PC-3 (cell line): Measurements from ENCODE around the gene THUMPD1. TPM values are rescaled to one million over a fixed set of nuclear protein-coding genes. Genes with fewer than 3 reads are reported as not detected.
"Not testable (repeated sequence)": the region's sequence is repeated elsewhere in the genome, so short reads cannot be mapped to it uniquely, and the experiment has no call there.

ENCODE experiments used
- ATAC-seq: fragments of 200-7000 bp; cut with Tn5 transposase; 2 replicates; pipeline ENCODE4 v1.9.1; 2020; ENCODE audit warnings: mild to moderate bottlenecking, moderate library complexity
- BruUV-seq: library from RNA; stranded (reverse); fragments of 400-500 nt; replicated peaks from 2 replicates; lab custom pipeline; 2021; lab: Mats Ljungman, UMichigan
- CTCF ChIA-PET: fragments of 300-600 bp; sonication (Branson Sonifier 250); formaldehyde crosslinking; loops from one replicate; lab custom pipeline; 2022; ENCODE audit warnings: antibody characterized with exemption; lab: Charles Lee
- POLR2A ChIA-PET: fragments of 300-600 bp; sonication (Branson Sonifier 250); formaldehyde crosslinking; loops from one replicate; lab custom pipeline; 2022; ENCODE audit warnings: antibody characterized with exemption; ENCODE audit not compliant: unreplicated experiment; lab: Charles Lee
- DNase-seq: peaks from one replicate; pipeline ENCODE4 v3.0.0-alpha.2; 2015
- H2AFZ ChIP-seq: fragments of 300-600 bp; sonication (generic); 2 replicates; pipeline ENCODE4 v1.6.0; 2016; ENCODE audit warnings: antibody characterized with exemption, low read length
- H3F3A ChIP-seq: fragments of 300-600 bp; sonication (generic); one replicate; pipeline ENCODE4 v1.6.0; 2017; ENCODE audit warnings: antibody characterized with exemption, low read length, control low read depth, mild to moderate bottlenecking; ENCODE audit not compliant: unreplicated experiment
- H3K27ac ChIP-seq: fragments of 300-600 bp; sonication (generic); 2 replicates; pipeline ENCODE4 v1.5.1; 2016; ENCODE audit warnings: mild to moderate bottlenecking, low read length
- H3K27me3 ChIP-seq: fragments of 300-600 bp; sonication (generic); 2 replicates; pipeline ENCODE4 v1.6.1; 2016; ENCODE audit warnings: low read length, mixed read lengths
- H3K36me3 ChIP-seq: fragments of 300-600 bp; sonication (generic); 2 replicates; pipeline ENCODE4 v1.6.1; 2016; ENCODE audit warnings: low read depth, mixed run types, low read length, mixed read lengths
- H3K4me1 ChIP-seq: fragments of 300-600 bp; sonication (generic); 2 replicates; pipeline ENCODE4 v1.5.1; 2016; ENCODE audit warnings: low read length; ENCODE audit not compliant: insufficient read depth
- H3K4me2 ChIP-seq: fragments of 300-600 bp; sonication (generic); 2 replicates; pipeline ENCODE4 v1.6.0; 2016; ENCODE audit warnings: low read length
- H3K4me3 ChIP-seq: fragments of 300-600 bp; sonication (generic); 2 replicates; pipeline ENCODE4 v1.5.1; 2016; ENCODE audit warnings: mild to moderate bottlenecking, low read length, mixed read lengths
- H3K79me2 ChIP-seq: fragments of 300-600 bp; sonication (generic); 2 replicates; pipeline ENCODE4 v1.6.1; 2017; ENCODE audit warnings: low read length, mixed read lengths
- H3K9ac ChIP-seq: fragments of 300-600 bp; sonication (generic); 2 replicates; pipeline ENCODE4 v1.6.0; 2016; ENCODE audit warnings: mild to moderate bottlenecking, low read length
- H3K9me2 ChIP-seq: fragments of 300-600 bp; sonication (generic); replicated peaks from 2 replicates; pipeline ENCODE4 v1.6.1; 2016; ENCODE audit warnings: mixed run types, low read length, mixed read lengths
- H3K9me3 ChIP-seq: fragments of 300-600 bp; sonication (generic); 2 replicates; pipeline ENCODE4 v1.6.1; 2016; ENCODE audit warnings: low read length, mixed read lengths
- H4K20me1 ChIP-seq: fragments of 300-600 bp; sonication (generic); 2 replicates; pipeline ENCODE4 v1.6.1; 2016; ENCODE audit warnings: low read length, mixed read lengths
- EZH2 ChIP-seq: fragments of 300-600 bp; sonication (generic); IDR thresholded peaks from one replicate; pipeline ENCODE4 v1.6.1; 2017; ENCODE audit warnings: antibody characterized with exemption, mild to moderate bottlenecking, low read length; ENCODE audit not compliant: unreplicated experiment
- EZH2phosphoT487 ChIP-seq: fragments of 300-600 bp; sonication (generic); IDR thresholded peaks from 2 replicates; pipeline ENCODE4 v1.6.1; 2018; ENCODE audit warnings: mild to moderate bottlenecking, antibody characterized with exemption, low read length, borderline replicate concordance
- intact Hi-C: fragments of 100-400 bp; cut with micrococcal nuclease; formaldehyde crosslinking; loops from 2 replicates; pipeline ENCODE4 v1.9.0; 2023
- total RNA-seq: library from RNA; depleted of rRNA; stranded (reverse); fragments of >200 nt; gene quantifications from 2 replicates; pipeline ENCODE4 v1.2.3, GENCODE V29; 2014
- TF ChIP-seq, protein P1 (sequence below): fragments of 300-600 bp; sonication (generic); conservative IDR thresholded peaks from 2 replicates; pipeline ENCODE4 v1.5.1; 2017; ENCODE audit warnings: antibody characterized with exemption, low read depth, mild to moderate bottlenecking, low read length

THUMPD1 gene
- total RNA-seq, 1 experiment from 2014 or later = 44.9 TPM

DNA sequence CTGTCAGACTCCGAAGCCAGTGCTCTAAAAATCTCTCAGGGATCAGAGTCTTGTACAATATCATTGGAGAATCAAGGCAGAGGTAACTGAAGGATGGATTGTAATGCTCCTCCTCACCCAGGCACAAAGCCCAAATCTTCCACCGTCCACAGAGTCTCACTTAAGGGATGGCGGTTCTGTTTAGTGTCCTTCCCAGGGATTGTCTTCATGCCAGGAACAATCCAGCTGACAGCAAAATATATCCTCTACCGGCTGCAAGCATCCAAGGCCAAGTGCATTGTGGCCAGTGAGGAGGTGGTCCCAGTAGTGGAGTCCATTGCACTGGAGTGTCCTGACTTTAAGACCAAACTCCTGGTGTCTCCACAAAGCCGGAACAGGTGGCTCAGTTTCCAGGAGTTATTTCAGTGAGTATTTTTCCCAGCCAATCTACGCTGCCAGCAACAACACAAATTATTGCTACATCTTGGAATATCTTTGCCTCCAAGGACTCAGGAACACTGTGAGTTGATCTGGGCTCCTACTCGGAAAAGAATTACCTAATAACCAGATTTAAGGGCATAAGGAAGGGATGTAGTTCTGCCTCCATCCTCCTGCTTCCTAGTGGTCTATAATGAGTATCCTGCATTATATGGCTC, 30.2 kb downstream of the THUMPD1 start:
- H3K9me3 ChIP-seq = no peaks in the 10 kb centered on the region
- BruUV-seq = no TSS peak
- intact Hi-C loops = no loop called here
- no peak overlapping the region for H3K4me2 ChIP-seq
- H3K27ac ChIP-seq = no peak overlapping the region
- ChIA-PET CTCF (no interaction called here), POLR2A (no interaction called here)
- no peaks in the 10 kb centered on the region for H3K4me1 ChIP-seq
- H2AFZ ChIP-seq = no peak overlapping the region
- no peak overlapping the region for H3K9ac ChIP-seq
- no peaks in the 10 kb centered on the region for H3F3A ChIP-seq
- no peaks in the 10 kb centered on the region for H4K20me1 ChIP-seq
- DNase-seq = no peak
- no peaks in the 10 kb centered on the region for H3K79me2 ChIP-seq
- no peaks in the 10 kb centered on the region for H3K9me2 ChIP-seq
- no peaks in the 10 kb centered on the region for H3K27me3 ChIP-seq
- H3K36me3 ChIP-seq = no peaks in the 10 kb centered on the region
- TF ChIP-seq, protein P1, sequence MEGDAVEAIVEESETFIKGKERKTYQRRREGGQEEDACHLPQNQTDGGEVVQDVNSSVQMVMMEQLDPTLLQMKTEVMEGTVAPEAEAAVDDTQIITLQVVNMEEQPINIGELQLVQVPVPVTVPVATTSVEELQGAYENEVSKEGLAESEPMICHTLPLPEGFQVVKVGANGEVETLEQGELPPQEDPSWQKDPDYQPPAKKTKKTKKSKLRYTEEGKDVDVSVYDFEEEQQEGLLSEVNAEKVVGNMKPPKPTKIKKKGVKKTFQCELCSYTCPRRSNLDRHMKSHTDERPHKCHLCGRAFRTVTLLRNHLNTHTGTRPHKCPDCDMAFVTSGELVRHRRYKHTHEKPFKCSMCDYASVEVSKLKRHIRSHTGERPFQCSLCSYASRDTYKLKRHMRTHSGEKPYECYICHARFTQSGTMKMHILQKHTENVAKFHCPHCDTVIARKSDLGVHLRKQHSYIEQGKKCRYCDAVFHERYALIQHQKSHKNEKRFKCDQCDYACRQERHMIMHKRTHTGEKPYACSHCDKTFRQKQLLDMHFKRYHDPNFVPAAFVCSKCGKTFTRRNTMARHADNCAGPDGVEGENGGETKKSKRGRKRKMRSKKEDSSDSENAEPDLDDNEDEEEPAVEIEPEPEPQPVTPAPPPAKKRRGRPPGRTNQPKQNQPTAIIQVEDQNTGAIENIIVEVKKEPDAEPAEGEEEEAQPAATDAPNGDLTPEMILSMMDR = no peak
- no peak for TF ChIP-seq EZH2phosphoT487
- TF ChIP-seq EZH2 = no peak
- H3K4me3 ChIP-seq = no peak overlapping the region
- ATAC-seq = no peak

DNA sequence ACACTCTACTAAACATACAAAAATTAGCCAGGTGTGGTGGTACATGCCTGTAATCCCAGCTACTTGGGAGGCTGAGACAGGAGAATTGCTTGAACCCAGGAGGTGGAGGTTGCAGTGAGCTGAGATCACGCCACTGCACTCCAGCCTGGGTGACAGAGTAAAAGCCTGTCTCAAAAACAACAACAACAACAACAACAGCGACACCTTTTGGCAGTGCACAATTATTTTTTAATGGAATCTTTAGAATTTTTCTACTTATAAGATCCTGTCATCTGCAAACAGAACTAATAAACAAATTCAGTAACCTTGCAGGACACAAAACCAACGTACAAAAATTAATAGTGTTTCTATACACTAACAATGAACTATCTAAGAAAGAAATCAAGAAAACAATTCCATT, 33.5 kb downstream of the THUMPD1 start:
- ATAC-seq, POLR2A ChIA-PET, H3K27me3 ChIP-seq, H3K4me1 ChIP-seq, H3K9me2 ChIP-seq, H3K79me2 ChIP-seq, H3K4me2 ChIP-seq, H3K9ac ChIP-seq, H3F3A ChIP-seq, H3K27ac ChIP-seq, CTCF ChIA-PET, H3K4me3 ChIP-seq, H2AFZ ChIP-seq, intact Hi-C loops, H4K20me1 ChIP-seq, H3K9me3 ChIP-seq, H3K36me3 ChIP-seq, BruUV-seq: not testable (repeated sequence)
- peak; percentile 11 for DNase-seq
- TF ChIP-seq, protein P1 = peak; percentile 48

DNA sequence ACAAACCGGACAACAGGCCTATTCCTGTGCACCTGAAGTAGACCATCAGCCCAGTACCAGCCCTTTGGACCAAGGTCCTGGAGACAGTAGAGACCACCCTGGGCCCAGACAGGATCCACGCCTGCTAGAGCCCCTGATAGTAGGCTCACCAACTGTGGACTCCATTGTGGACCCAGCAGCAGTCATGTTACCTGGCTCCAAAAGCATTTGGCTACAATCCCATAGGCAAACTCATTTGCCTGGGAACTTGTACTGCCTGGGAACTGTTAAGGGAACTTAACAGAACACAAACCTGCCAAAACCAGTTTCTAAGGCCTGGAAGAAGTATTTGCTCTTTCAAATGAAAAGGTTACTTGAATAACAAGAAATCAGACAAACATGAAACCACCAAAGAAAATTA, 34.2 kb downstream of the THUMPD1 start:
- BruUV-seq = no TSS peak
- no peak for DNase-seq
- ATAC-seq = no peak
- ChIA-PET CTCF (no interaction called here), POLR2A (no interaction called here)
- H4K20me1 ChIP-seq = no peaks in the 10 kb centered on the region
- H3K9me3 ChIP-seq = no peaks in the 10 kb centered on the region
- no peaks in the 10 kb centered on the region for H3K36me3 ChIP-seq
- no peak for TF ChIP-seq EZH2
- no peak for TF ChIP-seq EZH2phosphoT487
- TF ChIP-seq, protein P1 = no peak
- no peak overlapping the region for H3K27ac ChIP-seq
- H3F3A ChIP-seq = no peaks in the 10 kb centered on the region
- no peak overlapping the region for H3K4me2 ChIP-seq
- no peak overlapping the region for H3K4me3 ChIP-seq
- H3K9ac ChIP-seq = no peak overlapping the region
- no peaks in the 10 kb centered on the region for H3K27me3 ChIP-seq
- H3K4me1 ChIP-seq = no peaks in the 10 kb centered on the region
- no peaks in the 10 kb centered on the region for H3K9me2 ChIP-seq
- intact Hi-C loops = no loop called here
- no peaks in the 10 kb centered on the region for H3K79me2 ChIP-seq
- H2AFZ ChIP-seq = no peak overlapping the region

DNA sequence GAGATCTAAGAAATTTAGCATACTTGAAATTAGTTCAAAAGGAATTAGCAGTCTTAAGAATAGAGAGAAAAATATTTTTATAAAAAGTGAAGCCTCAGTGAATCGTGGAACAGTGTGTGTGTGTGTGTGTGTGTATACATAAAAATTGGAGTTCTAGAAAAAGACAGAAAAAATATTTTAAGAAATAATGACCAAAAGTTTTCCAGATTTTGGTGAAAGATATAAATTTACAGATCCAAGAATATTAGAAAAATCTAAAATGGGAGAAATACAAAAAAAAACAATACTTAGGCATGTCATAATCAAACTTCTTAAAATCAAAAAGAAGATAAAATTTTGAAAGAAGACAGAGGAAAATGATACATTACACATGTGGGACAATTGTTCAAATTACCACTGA, 35.6 kb downstream of the THUMPD1 start:
- BruUV-seq, H3K27ac ChIP-seq, H3K9ac ChIP-seq, H3F3A ChIP-seq, H3K79me2 ChIP-seq, H3K9me3 ChIP-seq, POLR2A ChIA-PET, H4K20me1 ChIP-seq, H3K4me2 ChIP-seq, H3K4me3 ChIP-seq, H3K4me1 ChIP-seq, H3K36me3 ChIP-seq, intact Hi-C loops, H2AFZ ChIP-seq, H3K9me2 ChIP-seq, DNase-seq, ATAC-seq, H3K27me3 ChIP-seq, CTCF ChIA-PET: not testable (repeated sequence)
